IMR-90 (cell line): ENCODE data around the gene OAS3. TPM values are rescaled to one million over a fixed set of nuclear protein-coding genes. Genes with fewer than 3 reads are reported as not detected.

ENCODE experiments used
- ATAC-seq: fragments of 200-7000 bp; cut with Tn5 transposase; 2 replicates; pipeline ENCODE4 v1.9.1; 2020; ENCODE audit warnings: low read depth, mild to moderate bottlenecking, moderate library complexity
- BruUV-seq: library from RNA; stranded (reverse); fragments of 400-500 nt; replicated peaks from 2 replicates; lab custom pipeline; 2021; lab: Mats Ljungman, UMichigan
- CTCF ChIA-PET: fragments of 300-600 bp; formaldehyde crosslinking; extraction: SDS; loops from one replicate; lab custom pipeline; 2021; ENCODE audit warnings: antibody characterized with exemption; lab: Yijun Ruan, JAX
- POLR2A ChIA-PET: fragments of 300-600 bp; sonication (Branson Sonifier 250); formaldehyde crosslinking; loops from one replicate; lab custom pipeline; 2022; ENCODE audit warnings: antibody characterized with exemption; ENCODE audit not compliant: unreplicated experiment; lab: Charles Lee
- DNase-seq: peaks from one replicate; pipeline ENCODE4 v3.0.0; 2013
- H2AFZ ChIP-seq: replicated peaks from 2 replicates; pipeline ENCODE3; 2013; ENCODE audit warnings: low read length, mild to moderate bottlenecking; ENCODE audit not compliant: poor library complexity
- H2AK5ac ChIP-seq: 2 replicates; pipeline ENCODE4 v1.6.1; 2013; ENCODE audit warnings: low read depth, low read length, inconsistent platforms
- H2AK9ac ChIP-seq: replicated peaks from 2 replicates; pipeline ENCODE3; 2013; ENCODE audit warnings: mild to moderate bottlenecking, low read depth, low read length, moderate library complexity; ENCODE audit not compliant: poor library complexity
- H2BK120ac ChIP-seq: 2 replicates; pipeline ENCODE4 v1.6.1; 2013; ENCODE audit warnings: low read depth, low read length, inconsistent platforms
- H2BK15ac ChIP-seq: 3 replicates; pipeline ENCODE4 v1.6.1; 2013; ENCODE audit warnings: low read depth, low read length, inconsistent platforms
- H2BK20ac ChIP-seq: 2 replicates; pipeline ENCODE4 v1.6.1; 2013; ENCODE audit warnings: low read depth, mild to moderate bottlenecking, inconsistent platforms, low read length, moderate library complexity
- H2BK5ac ChIP-seq: 2 replicates; pipeline ENCODE4 v1.6.1; 2013; ENCODE audit warnings: mild to moderate bottlenecking, low read depth, low read length, inconsistent platforms; ENCODE audit not compliant: poor library complexity, severe bottlenecking
- H3K14ac ChIP-seq: replicated peaks from 2 replicates; pipeline ENCODE4 v1.6.1; 2013; ENCODE audit warnings: low read depth, low read length, inconsistent platforms
- H3K18ac ChIP-seq: 2 replicates; pipeline ENCODE4 v1.6.1; 2013; ENCODE audit warnings: low read depth, low read length, control low read depth
- H3K23ac ChIP-seq: 2 replicates; pipeline ENCODE4 v1.6.1; 2013; ENCODE audit warnings: low read depth, low read length, inconsistent platforms
- H3K27ac ChIP-seq: 2 replicates; pipeline ENCODE4 v1.5.1; 2013; ENCODE audit warnings: mild to moderate bottlenecking, control low read depth, low read length; ENCODE audit not compliant: insufficient read depth
- H3K27me3 ChIP-seq: 2 replicates; pipeline ENCODE4 v1.6.1; 2013; ENCODE audit warnings: low read length; ENCODE audit not compliant: control insufficient read depth, insufficient read depth
- H3K36me3 ChIP-seq: 2 replicates; pipeline ENCODE4 v1.6.1; 2013; ENCODE audit warnings: low read length, mixed read lengths; ENCODE audit not compliant: control insufficient read depth, insufficient read depth
- H3K4ac ChIP-seq: 2 replicates; pipeline ENCODE4 v1.6.1; 2013; ENCODE audit warnings: low read depth, low read length, inconsistent platforms
- H3K4me1 ChIP-seq: 2 replicates; pipeline ENCODE4 v1.6.1; 2013; ENCODE audit warnings: low read length, mixed read lengths; ENCODE audit not compliant: control insufficient read depth, insufficient read depth
- H3K4me2 ChIP-seq: 2 replicates; pipeline ENCODE4 v1.6.1; 2013; ENCODE audit warnings: low read depth, mild to moderate bottlenecking, control low read depth, low read length, moderate library complexity
- H3K4me3 ChIP-seq: 2 replicates; pipeline ENCODE4 v1.5.1; 2013; ENCODE audit warnings: low read depth, mild to moderate bottlenecking, control low read depth, low read length, moderate library complexity; ENCODE audit not compliant: insufficient read depth
- H3K56ac ChIP-seq: 2 replicates; pipeline ENCODE4 v1.6.1; 2013; ENCODE audit warnings: low read length, inconsistent platforms; ENCODE audit not compliant: insufficient read depth; ENCODE audit errors: extremely low read depth
- H3K79me1 ChIP-seq, 2 experiments: 2 replicates each; pipeline ENCODE4 v1.6.1; 2013; ENCODE audit warnings: low read length in 2 of 2, inconsistent platforms in 1 of 2, low read depth in 1 of 2
- H3K9ac ChIP-seq: 2 replicates; pipeline ENCODE4 v1.6.1; 2013; ENCODE audit warnings: low read depth, low read length, control low read depth
- H3K9me1 ChIP-seq: 2 replicates; pipeline ENCODE4 v1.6.1; 2013; ENCODE audit warnings: low read length, inconsistent platforms; ENCODE audit not compliant: insufficient read depth
- H3K9me3 ChIP-seq: 2 replicates; pipeline ENCODE4 v1.6.1; 2013; ENCODE audit warnings: low read length; ENCODE audit not compliant: control insufficient read depth, insufficient read depth
- H4K20me1 ChIP-seq: 2 replicates; pipeline ENCODE4 v1.6.1; 2013; ENCODE audit warnings: low read length, inconsistent platforms; ENCODE audit not compliant: insufficient read depth
- H4K5ac ChIP-seq: 2 replicates; pipeline ENCODE4 v1.6.1; 2013; ENCODE audit warnings: mild to moderate bottlenecking, low read depth, low read length, control low read depth
- H4K8ac ChIP-seq, 2 experiments: 2 replicates each; pipeline ENCODE4 v1.6.1; 2013; ENCODE audit warnings: low read depth in 2 of 2, low read length in 2 of 2, control low read depth in 1 of 2, inconsistent platforms in 1 of 2
- H4K91ac ChIP-seq: 2 replicates; pipeline ENCODE4 v1.6.1; 2013; ENCODE audit warnings: low read depth, low read length, inconsistent platforms; ENCODE audit not compliant: insufficient read depth
- BHLHE40 ChIP-seq: fragments of 150-350 bp; IDR thresholded peaks from 2 replicates; pipeline ENCODE4 v1.6.1; 2016; ENCODE audit warnings: mild to moderate bottlenecking, low read depth, low read length
- CEBPB ChIP-seq: IDR thresholded peaks from 2 replicates; pipeline ENCODE4 v1.6.1; 2012; ENCODE audit warnings: low read depth, low read length, improper control_type of control experiment
- CHD1 ChIP-seq: IDR thresholded peaks from 2 replicates; pipeline ENCODE4 v1.6.1; 2012; ENCODE audit warnings: low read depth, low read length, improper control_type of control experiment
- CTCF ChIP-seq: conservative IDR thresholded peaks from 2 replicates; pipeline ENCODE4 v1.5.1; 2012; ENCODE audit warnings: mild to moderate bottlenecking, low read depth, low read length, improper control_type of control experiment
- ELK1 ChIP-seq: fragments of 150-350 bp; IDR thresholded peaks from 2 replicates; pipeline ENCODE4 v1.6.1; 2016; ENCODE audit warnings: low read depth, mild to moderate bottlenecking, low read length, moderate library complexity, borderline replicate concordance
- FOS ChIP-seq: fragments of 150-350 bp; IDR thresholded peaks from 2 replicates; pipeline ENCODE4 v1.6.1; 2016; ENCODE audit warnings: low read depth, low read length
- MAFK ChIP-seq: IDR thresholded peaks from 2 replicates; pipeline ENCODE4 v1.6.1; 2012; ENCODE audit warnings: low read depth, low read length, improper control_type of control experiment
- MAZ ChIP-seq: IDR thresholded peaks from 2 replicates; pipeline ENCODE4 v1.6.1; 2012; ENCODE audit warnings: low read depth, mild to moderate bottlenecking, low read length, improper control_type of control experiment, moderate library complexity, borderline replicate concordance
- MXI1 ChIP-seq: IDR thresholded peaks from 2 replicates; pipeline ENCODE4 v1.6.1; 2012; ENCODE audit warnings: low read depth, mild to moderate bottlenecking, low read length, moderate library complexity, borderline replicate concordance
- NFE2L2 ChIP-seq: fragments of 150-350 bp; IDR thresholded peaks from 2 replicates; pipeline ENCODE4 v1.6.1; 2016; ENCODE audit warnings: low read depth, mild to moderate bottlenecking, low read length
- POLR2A ChIP-seq: IDR thresholded peaks from 2 replicates; pipeline ENCODE4 v1.6.1; 2012; ENCODE audit warnings: mild to moderate bottlenecking, low read depth, low read length
- RAD21 ChIP-seq: IDR thresholded peaks from 2 replicates; pipeline ENCODE4 v1.6.1; 2012; ENCODE audit warnings: low read length, improper control_type of control experiment
- RCOR1 ChIP-seq: IDR thresholded peaks from 2 replicates; pipeline ENCODE4 v1.6.1; 2012; ENCODE audit warnings: mild to moderate bottlenecking, low read length, improper control_type of control experiment; ENCODE audit not compliant: insufficient replicate concordance
- RFX5 ChIP-seq: IDR thresholded peaks from 2 replicates; pipeline ENCODE4 v1.8.0; 2012; ENCODE audit warnings: low read depth, mild to moderate bottlenecking, low read length, moderate library complexity
- SMC3 ChIP-seq: fragments of 150-350 bp; IDR thresholded peaks from 2 replicates; pipeline ENCODE4 v1.6.1; 2016; ENCODE audit warnings: low read depth, mild to moderate bottlenecking, antibody characterized with exemption, low read length, moderate library complexity
- USF2 ChIP-seq: fragments of 150-350 bp; IDR thresholded peaks from 2 replicates; pipeline ENCODE4 v1.6.1; 2017; ENCODE audit warnings: mild to moderate bottlenecking, antibody characterized with exemption, low read length, low read depth
- WGBS, 2 experiments: methylation state at CpG; one replicate each; pipeline versions ENCODE4 v1.1.5 to v1.1.7; 2013; ENCODE audit warnings: missing lambda C conversion rate in 2 of 2; ENCODE audit not compliant: insufficient read length in 1 of 2; ENCODE audit errors: extremely low coverage in 2 of 2; 5-methylcytosine and 5-hydroxymethylcytosine counted together
- dilution Hi-C: fragments of 300-500 bp; cut with HindIII; formaldehyde crosslinking; loops from one replicate; pipeline ENCODE4 v1.14.3; 2018; ENCODE audit warnings: low sequenced_read_pairs; ENCODE audit not compliant: unreplicated experiment
- in situ Hi-C: fragments of 300-500 bp; cut with MboI; formaldehyde crosslinking; loops from 3 replicates; pipeline ENCODE4 v1.14.3; 2019; ENCODE audit warnings: low sequenced_read_pairs, inconsistent platforms, mixed read lengths
- intact Hi-C: fragments of 100-400 bp; cut with micrococcal nuclease; formaldehyde crosslinking; loops from 2 replicates; pipeline ENCODE4 v1.10.0; 2022
- polyA plus RNA-seq, 3 experiments: library from polyadenylated mRNA; depleted of rRNA; stranded (reverse); fragments of >200 nt; gene quantifications; 2 replicates each; pipeline ENCODE4 v1.2.3, GENCODE V29; 2012; ENCODE audit warnings: low replicate concordance in 1 of 3
- total RNA-seq: library from RNA; depleted of rRNA; stranded (reverse); fragments of >200 nt; gene quantifications from 2 replicates; pipeline ENCODE4 v1.2.3, GENCODE V29; 2012

OAS3 gene
- total and polyA plus RNA-seq, 2 of the 4 experiments (the other 2 are of a cell fraction), result 4.1 to 7.8 TPM

GRCh38 chr12:112997506-112997905, 59.2 kb downstream of the OAS3 start:
- no peak for ATAC-seq
- Histone ChIP-seq H4K8ac (no peak overlapping the region), H2AFZ (no peak overlapping the region), H2BK120ac (no peak overlapping the region), H3K36me3 (no peaks in the 10 kb centered on the region), H3K9ac (no peak overlapping the region), H3K23ac (no peak overlapping the region), H3K27me3 (no peaks in the 10 kb centered on the region; the same call in 1 of the 2 replicates), H3K27ac (no peak overlapping the region), H3K4me3 (no peak overlapping the region), H3K9me3 (no peaks in the 10 kb centered on the region), H2AK5ac (no peak overlapping the region), H2BK15ac (no peak overlapping the region), H4K91ac (no peak overlapping the region), H3K56ac (no peak overlapping the region), H3K79me1 (no peaks in the 10 kb centered on the region), H3K4ac (no peak overlapping the region), H4K20me1 (no peaks in the 10 kb centered on the region), H3K18ac (no peak overlapping the region), H2AK9ac (no peak overlapping the region), H3K9me1 (peaks cover 3% of the 10 kb centered on the region; the same call in 1 of the 2 replicates), H2BK20ac (no peak overlapping the region), H3K4me1 (no peaks in the 10 kb centered on the region), H3K4me2 (no peak overlapping the region), H2BK5ac (no peak overlapping the region), H3K14ac (no peak overlapping the region), H4K5ac (no peak overlapping the region)
- TF ChIP-seq POLR2A (no peak), ELK1 (no peak), NFE2L2 (no peak), FOS (no peak), BHLHE40 (no peak), SMC3 (no peak), CTCF (no peak), MAFK (no peak), CHD1 (no peak), RFX5 (no peak), MAZ (no peak), MXI1 (no peak), RAD21 (no peak), RCOR1 (no peak), USF2 (no peak), CEBPB (no peak)
- no CpG with 5 or more reads among the region's 7 CpGs for WGBS, 2 experiments
- no peak for DNase-seq
- in situ Hi-C loops, result no loop called here
- dilution Hi-C loops, result no loop called here
- ChIA-PET CTCF (interaction anchor here (0.6 kb wide), 1 partner anchor 89 kb away, joined by 3 read pairs; no protein-coding TSS in a partner anchor), POLR2A (no interaction called here)
- intact Hi-C loops, result no loop called here
- BruUV-seq, result no TSS peak
